ENCODE measurements around the gene ITPKB.
A peak's percentile ranks its signal among the peaks of the same experiment; 100 is the strongest.

ITPKB gene

DNA sequence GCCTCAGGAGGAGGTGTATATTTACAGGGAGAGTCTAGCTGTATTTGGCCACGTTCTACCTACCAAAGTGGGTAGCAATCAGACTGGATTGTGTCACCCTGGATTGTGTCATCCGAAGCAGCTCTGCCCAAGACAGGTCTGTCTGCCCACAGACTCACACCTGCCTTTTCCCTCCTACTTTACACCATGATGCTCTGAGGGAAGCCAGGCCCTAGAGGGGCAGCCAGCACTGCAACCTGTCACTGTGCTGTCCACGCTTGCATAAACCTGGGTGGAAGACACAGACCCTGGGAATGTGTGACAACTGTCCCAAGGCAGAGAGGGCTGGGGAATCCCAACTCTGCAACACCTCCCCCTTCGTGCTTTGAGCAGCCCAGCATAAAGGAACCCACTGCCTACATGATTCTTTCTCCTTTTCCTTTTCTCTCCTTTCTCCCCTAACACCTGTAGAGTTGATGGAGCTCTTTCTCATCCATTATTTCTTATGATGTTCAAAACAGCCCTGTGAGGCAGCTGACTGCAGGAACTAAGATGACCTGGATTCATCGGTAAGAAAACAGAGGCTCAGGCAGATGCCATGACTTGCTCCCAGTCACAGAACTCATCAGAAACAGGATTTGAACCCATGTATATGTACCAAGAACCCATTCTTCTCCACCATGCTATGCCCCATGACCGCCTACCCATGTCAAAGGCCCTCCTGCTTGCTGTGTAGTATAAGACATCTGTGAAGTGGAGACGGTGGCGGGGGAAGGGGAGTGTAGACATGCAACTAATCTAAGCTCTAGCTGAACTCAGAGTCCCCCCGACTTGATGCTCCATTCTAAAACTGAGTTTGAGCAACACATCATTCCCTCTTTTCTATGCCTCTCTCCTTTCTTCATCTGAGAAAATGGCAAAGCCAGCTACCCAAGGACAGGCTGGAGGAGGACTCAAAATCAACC lies 55.9 kb downstream of the ITPKB start:
- DNase-seq, result no peak

DNA sequence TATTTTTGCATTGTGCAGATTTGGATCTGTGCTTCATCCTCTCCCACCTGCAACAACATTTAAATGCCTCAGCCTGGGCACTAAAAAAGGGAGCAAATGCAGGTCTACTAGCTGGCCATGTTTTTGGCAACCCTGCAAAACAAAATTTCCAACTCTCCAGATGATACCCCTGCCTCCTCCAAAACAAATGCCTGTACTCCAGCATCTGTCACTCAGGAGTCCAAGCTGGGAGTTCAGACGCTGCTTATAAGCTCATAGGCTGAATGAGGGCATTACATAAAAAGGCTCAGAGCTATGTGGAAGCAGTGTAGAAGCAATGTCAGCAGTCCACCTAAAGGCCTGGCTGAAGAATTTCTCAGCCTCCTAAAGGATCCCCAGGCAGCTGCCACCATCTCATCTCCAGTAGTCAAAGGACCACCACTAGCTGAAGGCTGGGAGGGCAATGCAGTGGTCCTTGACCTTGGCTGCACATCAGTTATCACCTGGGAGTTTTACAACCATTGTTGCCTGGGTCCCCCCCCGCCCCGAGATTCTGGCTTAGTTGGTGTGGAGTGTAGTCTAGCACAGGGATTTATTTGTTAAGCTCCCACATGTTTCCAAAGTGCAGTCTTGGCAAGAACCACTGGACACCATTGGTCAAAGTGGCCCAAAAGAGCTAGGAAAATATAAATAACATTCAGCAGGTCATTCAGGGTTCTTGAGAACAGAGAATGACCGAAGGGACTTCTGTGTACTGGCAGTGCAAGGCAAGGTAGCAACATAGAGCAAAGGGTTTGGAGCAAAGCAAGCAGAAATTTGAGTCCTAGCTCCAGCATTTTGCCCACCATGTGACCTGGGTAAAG lies 57.2 kb downstream of the ITPKB start:
- no peak for DNase-seq

DNA sequence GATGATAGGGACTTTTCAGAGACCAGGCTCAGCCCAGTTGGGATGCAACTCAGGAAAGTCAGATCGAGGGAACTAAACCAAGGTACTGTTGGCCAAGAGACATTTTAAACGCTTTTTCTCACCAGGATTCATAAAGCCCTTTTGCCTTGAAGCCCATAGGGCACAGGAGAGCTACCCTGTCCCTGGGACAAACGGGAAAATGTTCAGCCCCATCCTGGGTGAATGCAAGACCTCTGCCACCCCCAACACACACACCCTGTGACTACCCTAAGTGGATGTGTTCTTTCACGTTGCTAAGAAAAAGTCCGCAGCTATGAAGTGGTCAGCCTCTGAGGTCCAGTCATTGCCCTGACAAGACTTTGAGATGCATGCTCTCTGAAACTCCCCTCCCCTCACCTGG lies 58.4 kb downstream of the ITPKB start:
- no peak for DNase-seq

DNA sequence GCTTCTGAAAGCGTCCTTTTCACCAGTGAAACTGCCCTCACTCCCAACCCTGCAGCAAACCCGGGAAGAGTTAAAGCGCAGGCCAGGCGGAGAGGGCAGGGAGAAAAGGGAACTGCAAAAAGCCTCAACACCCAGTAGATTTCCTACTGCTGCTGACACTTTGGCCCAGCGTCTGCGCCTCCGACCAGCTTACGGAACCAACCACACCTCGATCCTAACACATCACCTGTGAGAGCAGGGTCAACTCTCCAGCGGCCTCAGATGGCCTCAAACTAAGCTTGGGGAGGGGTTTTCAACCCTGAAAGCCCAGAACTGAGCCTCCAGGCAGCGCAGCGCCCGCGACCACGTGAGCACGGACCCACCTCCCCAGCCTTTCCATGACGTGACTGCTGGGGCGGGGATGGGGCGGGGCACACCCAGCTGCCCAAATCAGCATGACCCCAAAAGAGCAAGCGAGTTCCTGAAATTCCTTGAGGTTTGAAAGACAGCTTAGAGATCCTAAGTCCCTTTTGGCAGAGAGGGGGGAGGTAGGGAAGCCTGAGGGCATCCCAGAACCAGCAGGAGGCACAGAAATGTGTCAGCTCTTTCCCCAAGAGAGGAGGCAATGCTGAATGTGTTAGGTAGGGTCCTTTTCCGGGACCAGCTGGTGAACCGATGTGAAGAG lies 59.1 kb downstream of the ITPKB start:
- DNase-seq, result no peak

DNA sequence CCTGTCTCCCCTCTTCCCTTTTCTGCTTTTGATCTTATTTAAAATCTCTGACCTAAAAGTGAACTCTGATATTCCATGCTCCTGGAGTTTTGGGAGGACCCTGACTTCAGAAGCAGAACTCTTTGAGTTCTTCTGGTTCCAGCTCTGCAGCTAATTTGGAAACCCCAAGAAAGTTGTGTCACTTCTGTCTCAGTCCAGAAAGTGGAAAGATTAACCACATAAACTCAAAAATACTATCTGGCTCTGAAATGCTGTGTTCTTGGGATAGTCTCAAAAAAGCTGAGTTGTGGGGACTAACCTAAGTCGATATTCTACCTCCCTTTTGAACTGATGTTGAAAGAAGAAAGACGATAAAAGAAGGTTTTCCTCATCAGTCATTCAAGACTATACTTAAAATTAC lies 59.8 kb downstream of the ITPKB start:
- DNase-seq, result no peak

DNA sequence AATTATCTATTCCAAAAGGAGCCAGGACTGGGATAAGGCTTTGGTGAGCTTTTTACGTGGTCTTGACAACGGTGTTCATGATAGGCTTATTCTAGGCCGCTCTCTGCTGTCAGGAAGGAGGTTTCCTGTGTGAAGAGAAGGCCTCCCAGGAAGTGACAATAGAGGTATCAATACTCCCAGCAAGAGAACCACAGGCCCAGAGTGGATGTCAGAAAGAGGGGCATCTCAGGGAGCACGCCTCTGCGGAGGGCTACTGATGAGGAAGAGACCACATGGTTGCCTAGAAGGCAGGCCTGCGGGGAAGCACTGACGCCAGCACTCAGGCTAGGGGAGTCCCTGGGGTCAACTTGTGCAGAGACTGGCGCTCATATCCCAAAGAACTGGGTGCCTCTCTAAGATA lies 60.4 kb downstream of the ITPKB start:
- no peak for DNase-seq

DNA sequence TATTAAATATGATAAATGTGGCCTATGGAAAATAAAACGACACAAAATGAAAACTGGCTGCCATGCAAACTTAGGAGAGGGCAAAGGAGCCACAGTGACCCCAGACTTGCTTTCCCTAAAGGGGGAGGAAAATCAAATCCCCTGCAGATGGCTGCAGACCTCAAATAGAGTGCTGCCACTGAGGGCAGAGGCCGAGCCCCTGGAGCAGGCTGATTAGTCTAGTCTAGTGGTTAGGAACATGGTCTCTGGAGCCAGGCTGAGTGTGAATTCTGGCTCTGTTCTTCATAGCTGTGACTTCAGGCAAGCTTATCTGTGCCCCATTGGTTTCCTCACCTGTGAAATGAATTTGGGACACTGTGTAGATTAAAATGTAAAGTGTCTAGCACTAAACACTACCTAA lies 60.8 kb downstream of the ITPKB start:
- DNase-seq, result no peak

DNA sequence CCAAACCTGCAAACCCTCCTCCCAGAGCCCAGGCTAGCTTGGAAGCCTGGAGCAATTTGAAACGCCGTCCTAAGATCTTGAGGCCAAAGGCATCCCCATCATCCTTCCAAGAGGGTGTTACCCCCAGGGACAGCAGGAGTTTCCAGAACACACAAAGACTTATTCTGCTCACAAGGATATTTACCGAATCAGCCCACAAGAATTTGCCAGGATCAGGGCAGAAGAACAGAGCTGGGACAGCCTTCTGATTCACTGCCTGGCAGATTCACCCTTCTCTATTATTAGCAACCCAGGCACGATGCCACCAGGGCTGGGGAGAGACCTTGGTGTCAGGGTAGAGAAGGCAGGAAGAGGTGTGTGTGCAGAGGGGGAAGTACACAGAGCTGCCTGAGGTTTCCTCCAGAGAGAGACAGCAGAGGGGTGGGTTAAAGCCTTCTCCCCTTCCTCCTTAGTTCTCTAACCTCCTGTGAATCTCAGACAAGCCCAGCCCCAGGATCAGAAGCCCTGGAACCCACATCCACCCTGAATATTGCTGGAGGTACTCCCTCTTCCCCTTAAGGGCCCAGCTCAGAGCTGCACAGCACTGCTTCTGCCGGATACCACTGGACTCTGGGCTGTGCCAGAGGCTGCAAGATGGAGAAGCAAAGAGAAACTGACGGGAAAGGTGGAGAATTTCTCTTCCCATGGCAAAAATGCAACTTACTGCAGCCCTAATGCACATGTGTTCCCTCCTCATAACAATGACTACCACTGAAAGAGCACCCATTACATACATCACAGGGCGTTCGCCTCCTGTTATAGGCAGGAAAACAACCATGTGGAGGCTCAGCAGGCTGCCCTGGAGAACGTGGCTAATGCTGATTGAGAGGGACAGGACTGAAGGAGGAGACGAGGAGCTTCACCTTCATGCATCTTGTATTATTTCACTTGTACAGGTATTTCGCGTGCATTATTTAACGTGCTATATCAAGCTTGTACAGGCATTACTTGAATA lies 61.8 kb downstream of the ITPKB start:
- DNase-seq, result no peak

DNA sequence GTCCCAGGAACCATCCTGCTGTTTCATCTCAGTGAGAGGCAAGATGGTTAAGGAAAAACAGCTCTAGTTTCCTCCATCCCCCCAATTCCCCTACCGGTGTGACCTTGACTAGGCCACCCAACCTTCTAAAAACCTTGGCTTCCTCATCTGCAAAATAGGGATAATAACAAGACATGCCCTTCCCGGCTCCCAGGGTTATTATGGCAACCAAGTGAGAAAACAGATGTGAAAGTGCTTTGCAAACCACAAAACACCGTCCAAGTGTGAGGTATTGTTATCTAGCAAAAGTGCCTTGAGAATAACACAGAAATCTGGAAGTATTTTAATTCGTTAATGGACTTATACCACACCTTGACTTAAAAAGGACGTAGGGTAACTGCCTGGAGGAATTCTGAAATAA lies 62.7 kb downstream of the ITPKB start:
- no peak for DNase-seq

DNA sequence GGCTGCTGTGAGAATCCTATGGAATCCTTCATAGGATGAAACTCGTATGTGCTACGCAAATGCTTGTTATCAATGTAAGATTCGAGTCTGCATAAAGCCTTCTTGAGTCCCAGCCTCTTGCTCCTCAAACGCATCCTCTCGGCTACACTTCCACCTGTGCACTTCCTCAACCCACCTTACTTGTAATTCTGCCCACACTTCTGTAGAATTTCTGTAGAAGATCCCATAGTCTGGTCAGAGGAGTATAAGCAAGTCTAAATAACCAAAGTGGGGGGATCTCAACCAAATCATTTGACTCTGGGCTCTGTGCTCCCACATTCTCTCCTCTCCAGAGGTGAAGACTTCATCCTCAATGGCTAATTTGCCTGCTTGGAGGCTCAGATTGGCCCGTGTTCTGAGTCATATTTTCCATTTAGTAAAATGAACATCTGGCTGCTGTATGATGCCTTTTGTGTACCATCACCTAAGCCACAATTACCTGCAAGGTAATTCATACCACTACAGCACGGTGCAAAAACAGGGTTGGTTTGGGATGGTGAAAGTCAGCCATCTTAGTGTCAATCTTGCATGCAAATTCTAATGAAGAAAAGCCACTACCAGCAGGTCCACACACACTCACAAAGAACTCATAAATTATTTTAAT lies 63.2 kb downstream of the ITPKB start:
- DNase-seq, result no peak

DNA sequence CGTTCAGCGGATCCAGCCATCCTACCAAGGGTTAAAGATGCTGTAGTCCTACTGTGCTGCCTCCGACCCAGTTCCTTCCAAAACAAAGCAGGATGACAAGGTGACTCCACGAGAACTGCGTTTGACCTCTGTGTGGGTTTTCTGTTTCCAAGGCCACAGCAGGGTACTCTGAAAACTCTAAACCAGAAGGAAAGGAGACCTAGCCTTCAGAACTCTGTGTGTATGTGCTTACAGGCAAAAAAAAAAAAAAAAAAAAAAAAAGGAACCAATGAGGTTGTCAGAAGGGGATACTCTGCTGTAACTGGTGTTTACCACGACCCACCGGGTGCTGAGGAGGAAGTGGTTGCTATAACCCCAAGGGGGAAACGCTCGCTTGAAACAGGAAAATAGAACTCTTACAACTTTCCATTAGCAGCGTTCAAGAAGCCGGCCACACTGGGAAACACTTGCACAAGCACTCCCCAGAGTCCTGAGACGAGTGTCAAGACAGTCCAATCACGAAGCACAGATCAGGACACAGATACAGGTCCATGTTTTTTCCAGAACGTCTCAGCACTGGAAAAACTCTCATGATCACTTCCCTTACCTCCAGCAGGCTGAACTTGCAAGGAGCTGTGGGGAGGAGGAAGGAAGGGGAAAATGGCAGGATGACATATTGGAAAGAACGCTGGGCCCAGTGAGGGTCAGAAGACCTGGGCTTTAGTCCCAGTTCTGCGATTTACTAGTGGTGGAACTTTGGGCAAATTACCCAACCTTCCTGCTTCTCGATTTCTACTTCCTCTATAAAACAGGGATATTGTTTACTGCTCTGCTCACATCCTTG lies 64.0 kb downstream of the ITPKB start:
- DNase-seq, result no peak

DNA sequence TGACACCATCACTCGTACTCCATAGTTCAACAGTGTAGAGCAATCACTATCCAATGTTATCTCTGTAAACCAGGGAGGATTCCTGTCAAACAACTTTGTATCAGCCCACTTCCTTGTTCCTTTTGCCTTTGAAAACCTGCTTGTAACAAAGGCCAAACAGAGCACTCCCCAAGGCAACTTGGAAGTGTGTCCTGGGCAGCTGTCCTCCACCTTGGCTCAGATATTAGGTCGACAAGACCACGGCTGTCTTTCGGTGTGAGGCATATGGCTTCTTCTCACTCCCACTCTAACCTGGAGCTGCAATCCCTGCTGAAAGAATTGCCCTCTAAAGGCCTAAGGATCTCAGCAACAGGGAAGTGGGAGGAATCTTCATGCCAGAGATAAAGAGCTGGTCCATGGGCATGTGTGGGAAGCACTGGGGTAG lies 66.7 kb downstream of the ITPKB start:
- DNase-seq, result no peak

DNA sequence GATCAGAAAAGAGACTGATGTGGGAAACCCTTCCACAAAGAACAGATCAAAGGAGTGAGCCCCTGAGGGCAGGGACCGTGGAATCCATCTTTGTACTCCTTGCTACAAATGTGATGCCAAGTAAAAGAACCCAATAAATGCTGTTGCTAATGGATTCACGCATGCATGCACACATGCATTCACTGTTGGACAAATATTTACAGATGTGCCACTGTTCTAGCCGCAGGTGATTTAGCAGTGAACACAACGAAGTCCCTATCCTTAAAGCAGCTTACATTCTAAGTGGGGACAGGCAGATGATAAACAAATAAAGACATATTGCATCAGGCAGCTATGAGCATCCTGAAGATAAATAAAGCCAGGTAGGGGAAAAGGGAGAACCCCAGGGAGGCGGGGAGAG lies 67.8 kb downstream of the ITPKB start:
- peak; percentile 26 for DNase-seq

DNA sequence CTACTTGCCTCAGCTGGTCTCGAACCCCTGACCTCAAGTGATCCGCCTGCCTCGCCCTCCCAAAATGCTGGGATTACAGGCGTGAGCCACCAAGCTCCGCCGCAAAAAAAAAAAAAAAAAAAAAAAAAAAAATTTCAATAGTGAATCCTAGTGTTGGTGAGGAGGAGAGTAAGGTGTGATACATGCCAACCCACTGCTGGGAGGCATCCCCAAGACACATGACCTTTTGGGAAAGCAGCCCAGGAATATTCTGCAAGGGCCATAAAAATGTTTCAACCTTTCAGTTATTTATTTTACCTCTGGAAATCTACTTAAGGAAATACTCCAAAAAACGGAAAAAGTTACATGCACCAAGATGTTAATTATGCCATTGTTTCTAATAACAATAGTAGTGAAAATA lies 69.0 kb downstream of the ITPKB start:
- DNase-seq, result no peak

DNA sequence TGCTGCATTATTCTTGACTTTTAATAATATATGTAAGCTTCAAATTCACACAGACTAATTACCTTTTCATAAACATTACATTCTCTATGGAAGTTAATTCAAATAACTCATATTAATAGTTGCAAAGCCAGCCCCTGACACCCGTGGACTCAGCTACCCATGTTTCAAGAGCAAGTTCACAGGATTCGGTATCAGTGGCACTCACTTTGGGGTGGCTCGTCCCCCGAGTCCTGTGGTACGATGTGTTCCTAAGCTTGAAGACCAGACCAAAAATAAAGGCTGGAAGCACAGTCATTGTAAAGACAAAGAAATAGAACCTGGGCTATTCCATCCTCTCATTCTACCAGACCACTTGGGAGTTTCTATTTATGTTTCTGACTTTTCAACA lies 70.9 kb downstream of the ITPKB start:
- DNase-seq, result no peak

DNA sequence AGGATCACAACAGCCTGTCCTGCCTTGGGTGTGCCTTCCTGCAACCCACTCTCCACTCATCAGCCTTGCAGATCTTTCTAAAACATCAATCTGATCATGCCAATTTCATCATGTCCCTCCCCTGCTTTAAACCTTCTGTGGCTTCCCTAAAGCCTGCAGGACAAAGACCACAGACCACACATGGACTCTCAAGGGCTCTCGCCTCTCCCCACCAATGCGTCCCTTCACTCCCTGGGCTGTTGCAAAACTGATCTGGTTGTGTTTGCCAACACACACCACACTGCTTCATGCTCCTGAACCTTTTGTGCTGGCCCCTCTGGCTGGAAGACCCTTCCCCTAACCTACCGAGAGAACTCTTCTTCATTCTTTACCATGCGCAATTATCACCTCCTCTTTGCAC lies 72.4 kb downstream of the ITPKB start:
- DNase-seq, result no peak

DNA sequence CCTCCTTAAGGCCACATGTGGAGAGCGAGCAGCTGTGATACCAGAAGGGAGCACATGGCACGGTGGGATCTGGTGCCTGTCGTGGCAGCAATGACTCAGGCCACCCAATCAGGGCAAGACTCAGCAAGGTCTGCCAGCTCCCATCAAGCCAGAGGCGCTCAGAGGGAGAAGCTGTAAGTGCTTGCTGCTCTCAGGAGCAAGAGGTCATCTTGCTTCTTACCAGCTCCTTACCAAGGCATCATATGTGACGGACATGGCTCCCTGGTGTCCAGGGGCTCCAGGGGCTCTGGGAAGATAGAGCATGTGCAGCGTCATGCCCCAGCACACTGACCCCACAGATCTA lies 72.9 kb downstream of the ITPKB start:
- no peak for DNase-seq

DNA sequence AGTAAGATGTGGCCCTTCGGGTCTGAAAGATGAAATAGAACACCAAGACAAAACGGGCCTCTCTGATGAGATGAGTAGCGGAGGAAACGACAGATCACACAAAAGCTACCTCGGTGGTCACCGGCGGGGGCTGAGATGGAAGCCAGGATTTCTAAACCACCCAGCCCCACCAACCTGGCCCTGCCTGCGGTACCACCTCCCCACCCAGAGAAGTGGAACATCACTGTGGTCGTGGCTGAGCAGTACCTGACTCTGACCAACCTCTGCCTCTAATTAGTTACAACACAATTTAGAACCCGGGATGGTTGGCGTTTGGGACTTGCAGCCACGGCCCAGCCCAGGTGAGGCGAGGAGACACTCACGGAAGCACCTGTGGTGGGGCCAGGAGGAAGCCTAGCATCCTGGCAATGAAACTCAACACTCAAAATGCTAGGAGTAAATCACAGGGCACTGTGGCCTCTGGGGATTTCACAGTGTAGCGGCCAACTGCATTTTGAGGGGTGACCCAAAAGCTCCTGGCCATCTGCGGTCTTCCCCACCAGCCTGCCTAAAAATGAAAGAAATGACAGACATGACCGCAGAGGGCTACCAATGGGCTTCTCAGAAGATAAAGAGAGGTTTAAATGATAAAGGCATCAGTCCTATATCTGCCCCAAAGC lies 73.4 kb downstream of the ITPKB start:
- no peak for DNase-seq

DNA sequence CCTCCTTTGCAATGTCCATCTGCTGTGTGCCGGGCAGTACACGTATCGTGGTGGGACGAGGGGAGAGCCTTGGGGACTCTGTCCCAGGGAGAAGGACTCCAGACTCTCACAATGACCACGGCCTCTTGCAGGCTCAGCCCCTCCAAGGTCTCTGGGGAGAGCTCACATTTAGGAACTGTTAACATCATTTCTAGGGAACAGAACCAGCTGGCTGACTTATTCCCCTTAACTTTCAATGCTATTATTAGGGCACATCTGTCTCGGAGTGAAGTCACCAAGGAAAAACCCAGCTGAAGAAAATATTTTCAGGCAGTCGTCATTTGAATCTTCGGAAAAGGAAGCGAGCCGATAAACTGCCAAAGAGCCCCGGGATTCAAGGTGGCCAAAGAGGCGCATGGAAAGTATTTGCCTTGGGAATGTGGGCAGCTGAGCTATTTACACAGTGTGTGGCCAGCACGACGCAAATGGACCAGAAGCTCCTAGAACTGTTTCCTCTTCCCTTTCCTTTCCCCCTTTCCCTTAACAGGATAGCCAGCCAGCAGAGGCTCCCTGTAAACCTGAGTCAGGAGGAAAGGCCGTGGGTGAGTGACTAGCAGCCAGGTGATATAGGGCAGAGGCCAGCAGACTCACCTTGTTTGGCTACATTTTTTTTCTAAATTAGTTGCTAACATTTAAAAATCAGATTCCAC lies 74.5 kb downstream of the ITPKB start:
- DNase-seq, result no peak

DNA sequence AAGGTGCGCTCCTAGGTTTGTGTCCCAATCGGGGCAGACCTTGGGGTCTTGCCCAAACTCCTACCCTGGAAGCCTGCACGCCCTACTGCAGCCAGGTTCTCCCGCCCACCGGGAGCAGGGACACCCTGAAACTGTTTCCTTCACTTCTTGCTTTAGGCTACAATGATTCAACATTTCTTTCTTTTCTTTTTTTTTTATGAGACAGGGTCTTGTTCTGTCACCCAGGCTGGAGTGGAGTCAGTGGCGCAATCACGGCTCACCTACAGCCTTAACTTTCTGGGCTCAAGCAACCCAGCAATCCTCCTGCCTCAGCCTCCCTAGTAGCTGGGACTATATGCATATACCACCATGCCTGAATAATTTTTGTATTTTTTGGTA lies 75.8 kb downstream of the ITPKB start:
- DNase-seq, result no peak
